ENCODE measurements around the gene BEST1.

- TF ChIP-seq CTCF (IDR thresholded peaks at IDR 0.05) (no peak), POLR2AphosphoS5 (IDR thresholded peaks at IDR 0.05) (no peak), EP300 (IDR thresholded peaks at IDR 0.05) (no peak), POLR2A (IDR thresholded peaks at IDR 0.05) (no peak)
Observed at GRCh38 chr11:61926235-61926634, 23.9 kb upstream of the BEST1 start.

All from gastroesophageal sphincter (tissue), 3 donors.